ENCODE results near the gene HS3ST3B1. TPM values are rescaled to one million over a fixed set of nuclear protein-coding genes. Genes with fewer than 3 reads are reported as not detected.

Gene HS3ST3B1
- total RNA-seq, 2 donors from 2014 or later: 0.73 to 1.7 TPM

DNA sequence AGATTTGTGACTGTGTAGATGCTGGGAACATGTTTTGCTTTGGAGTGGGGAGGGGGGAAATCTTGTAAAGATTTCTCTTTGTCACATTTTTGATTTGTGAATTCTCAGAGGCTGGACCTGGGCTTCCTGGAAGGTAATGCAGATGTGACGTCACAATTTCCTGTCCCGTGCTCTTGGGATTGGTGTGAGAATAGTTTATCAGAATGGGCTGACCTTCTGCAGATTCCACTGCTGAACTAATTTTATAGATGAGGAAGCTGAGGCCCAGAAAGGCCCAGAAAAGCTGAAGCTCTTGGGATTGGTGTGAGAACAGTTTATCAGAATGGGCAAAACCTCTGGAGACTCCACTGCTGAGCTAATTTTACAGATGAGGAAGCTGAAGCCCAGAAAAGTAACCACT lies 34.0 kb downstream of the HS3ST3B1 start:
- DNase-seq: no peak
- no peak for ATAC-seq
- intact Hi-C loops (cut with DNase I, micrococcal nuclease): no loop called here

DNA sequence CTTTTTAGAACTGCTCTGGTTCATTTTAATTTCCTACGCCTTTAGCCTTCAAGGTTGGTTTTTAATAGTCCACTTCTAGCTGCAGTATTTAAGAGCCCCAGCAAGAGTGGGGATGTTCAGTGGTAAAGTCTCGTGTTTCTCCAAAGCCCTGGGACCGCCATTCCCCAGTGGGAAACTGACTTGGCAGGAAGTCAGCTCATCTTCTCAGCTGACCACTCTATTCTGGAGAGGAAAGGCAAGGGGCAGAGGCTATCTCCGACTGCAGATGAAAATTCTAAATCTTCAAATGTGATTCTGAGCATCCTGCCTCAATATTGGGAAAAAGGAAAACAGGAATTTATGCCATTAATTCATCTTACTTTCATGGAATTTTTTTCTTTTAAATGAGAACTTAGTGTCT lies 35.5 kb downstream of the HS3ST3B1 start:
- DNase-seq (no peak), ATAC-seq (no peak)
- intact Hi-C loops (cut with DNase I, micrococcal nuclease): no loop called here

DNA sequence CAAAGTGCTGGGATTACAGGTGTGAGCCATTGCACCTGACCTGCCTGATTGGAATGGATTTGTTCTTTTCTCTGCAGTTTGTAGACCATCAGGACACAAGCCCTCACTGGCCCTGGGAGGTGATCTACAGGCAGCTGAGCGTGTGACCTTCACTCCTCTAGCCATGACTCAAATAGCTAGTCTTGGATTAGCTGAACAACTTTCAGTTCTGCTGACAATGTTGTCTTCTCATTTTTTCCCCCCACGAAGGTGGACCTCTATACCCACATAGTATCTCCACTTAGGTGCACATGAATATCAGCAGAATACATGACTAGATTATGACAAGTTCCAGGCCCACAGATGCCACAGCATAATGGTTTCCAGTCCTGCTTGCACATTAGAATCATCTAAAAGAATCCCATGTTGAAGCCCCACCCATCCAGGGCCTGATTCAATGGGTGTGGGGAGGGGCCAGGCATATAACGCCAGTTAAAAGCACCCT lies 36.8 kb downstream of the HS3ST3B1 start:
- intact Hi-C loops (cut with DNase I, micrococcal nuclease): no loop called here
- no peak for DNase-seq
- no peak for ATAC-seq

DNA sequence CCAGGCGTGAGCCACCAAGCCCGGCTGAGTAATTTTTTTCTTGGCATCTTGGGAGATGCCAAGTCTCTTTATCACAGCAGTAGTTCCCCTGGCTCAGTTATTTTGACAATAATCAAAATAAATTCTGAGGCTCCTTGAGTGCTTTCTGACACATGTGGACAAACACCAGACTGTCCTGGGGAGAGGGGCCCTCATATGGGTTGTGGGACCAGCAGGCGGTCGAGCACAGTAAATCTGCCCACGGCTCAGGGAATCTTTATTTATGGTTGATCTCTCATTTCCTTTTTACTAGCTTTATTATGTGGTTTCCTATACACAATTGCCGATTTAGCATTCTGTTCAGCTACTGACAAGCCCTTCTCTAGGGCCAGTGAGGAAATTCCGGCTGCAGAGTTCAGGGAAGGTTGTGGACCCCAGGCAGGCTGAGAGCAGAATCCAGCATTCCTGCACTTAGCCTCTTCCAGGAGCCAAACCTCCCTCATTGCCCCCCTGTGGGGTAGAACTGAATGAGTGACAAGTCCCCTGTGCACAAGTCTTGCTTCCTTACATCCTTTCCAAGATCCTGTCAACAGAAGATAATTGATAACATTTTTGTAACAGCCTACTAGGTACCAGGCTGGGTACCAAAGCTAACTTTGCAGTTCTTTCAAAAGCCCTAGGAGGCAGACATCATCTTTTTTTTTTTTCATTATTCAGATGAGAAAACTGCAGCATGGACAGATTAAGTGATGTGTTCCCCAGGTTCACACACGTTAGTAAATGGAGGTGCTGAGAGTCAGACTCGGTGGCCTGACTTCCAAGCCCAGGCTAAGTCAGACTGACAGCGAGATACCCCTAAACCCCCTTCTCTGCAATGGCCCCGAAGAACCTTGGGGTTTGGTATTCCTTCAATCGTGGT lies 40.2 kb downstream of the HS3ST3B1 start:
- no peak for DNase-seq
- ATAC-seq: no peak
- intact Hi-C loops (cut with DNase I, micrococcal nuclease): no loop called here

DNA sequence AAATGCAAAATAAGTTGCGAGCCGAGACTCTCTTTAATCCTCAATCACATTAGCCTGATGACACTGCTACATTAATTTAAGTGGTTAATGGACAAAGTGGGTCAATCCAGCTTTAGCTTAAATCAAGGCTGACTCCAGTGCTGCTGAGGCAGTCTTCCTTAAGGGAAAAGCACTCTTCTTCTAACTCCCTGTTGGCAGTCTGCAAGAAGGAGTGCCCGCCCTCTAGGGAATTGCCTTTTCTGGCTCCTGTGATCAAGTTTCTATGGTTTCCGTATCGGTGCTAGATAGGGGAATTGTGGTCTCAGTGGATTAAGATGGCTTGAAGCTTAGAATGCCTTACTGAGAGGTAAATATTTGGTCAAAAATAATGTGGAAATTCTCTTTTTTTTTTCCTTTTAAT lies 41.0 kb downstream of the HS3ST3B1 start:
- ATAC-seq: no peak
- DNase-seq: no peak
- intact Hi-C loops (cut with DNase I, micrococcal nuclease): no loop called here

DNA sequence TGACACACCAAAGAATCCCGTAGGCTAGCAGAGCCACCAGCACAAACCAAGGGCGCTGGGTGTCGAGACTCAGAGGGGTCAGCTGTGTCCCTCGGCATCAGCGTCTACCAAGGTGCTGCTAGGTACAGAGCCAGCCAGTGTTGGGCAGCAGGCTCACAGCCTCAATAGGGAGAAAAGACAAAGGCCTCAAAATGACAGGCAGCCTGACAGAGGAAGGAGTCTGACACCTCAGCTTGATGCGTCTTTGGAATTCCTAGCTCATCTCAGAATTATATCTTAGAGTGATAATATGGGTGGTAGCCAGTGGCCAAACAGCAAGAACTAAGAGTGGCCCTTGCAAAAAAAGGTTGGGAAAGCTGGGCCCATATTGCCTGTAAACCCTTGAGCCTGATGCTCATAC lies 45.9 kb downstream of the HS3ST3B1 start:
- intact Hi-C loops (cut with DNase I, micrococcal nuclease): no loop called here
- ATAC-seq (no peak), DNase-seq (no peak)

DNA sequence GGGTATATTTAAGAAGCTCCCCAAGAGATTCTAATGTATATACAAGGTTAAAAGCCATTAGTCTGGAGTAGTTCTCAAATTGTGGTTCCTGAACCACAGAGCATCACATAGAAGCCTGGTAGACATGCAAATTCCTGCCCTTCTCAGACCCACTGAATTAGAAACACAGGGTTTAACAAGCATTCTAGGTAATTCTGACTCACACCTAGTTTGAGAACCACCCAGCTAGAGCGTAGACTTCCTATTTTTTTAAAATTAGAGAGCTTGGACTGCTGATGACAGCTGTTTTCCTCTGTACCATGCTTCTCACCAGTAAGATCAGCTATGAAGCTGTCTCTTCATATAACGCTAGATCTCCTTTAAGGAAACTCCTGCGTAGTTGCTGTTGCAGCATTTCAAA lies 50.6 kb downstream of the HS3ST3B1 start:
- no peak for DNase-seq
- intact Hi-C loops (cut with DNase I, micrococcal nuclease): no loop called here
- ATAC-seq: no peak

DNA sequence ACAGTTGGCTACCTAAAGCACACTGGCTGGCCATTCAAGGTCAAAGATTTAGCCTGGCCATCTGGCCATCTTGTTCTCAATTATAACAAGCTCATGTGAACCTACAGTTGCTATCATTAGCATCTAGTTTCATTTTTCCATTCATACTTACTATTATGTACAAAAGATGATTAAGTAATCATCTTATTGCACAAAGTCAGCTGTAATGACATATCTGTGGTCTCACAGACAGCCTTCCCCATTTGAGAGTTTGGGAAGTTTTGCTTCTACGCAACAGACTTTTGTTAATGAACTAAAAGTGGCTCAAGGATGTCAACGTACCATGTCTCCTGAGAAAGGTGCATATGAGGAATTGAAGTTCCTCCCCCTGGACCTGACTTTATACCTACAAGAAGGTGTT lies 51.3 kb downstream of the HS3ST3B1 start:
- no peak for ATAC-seq
- DNase-seq: no peak
- intact Hi-C loops (cut with DNase I, micrococcal nuclease): no loop called here

DNA sequence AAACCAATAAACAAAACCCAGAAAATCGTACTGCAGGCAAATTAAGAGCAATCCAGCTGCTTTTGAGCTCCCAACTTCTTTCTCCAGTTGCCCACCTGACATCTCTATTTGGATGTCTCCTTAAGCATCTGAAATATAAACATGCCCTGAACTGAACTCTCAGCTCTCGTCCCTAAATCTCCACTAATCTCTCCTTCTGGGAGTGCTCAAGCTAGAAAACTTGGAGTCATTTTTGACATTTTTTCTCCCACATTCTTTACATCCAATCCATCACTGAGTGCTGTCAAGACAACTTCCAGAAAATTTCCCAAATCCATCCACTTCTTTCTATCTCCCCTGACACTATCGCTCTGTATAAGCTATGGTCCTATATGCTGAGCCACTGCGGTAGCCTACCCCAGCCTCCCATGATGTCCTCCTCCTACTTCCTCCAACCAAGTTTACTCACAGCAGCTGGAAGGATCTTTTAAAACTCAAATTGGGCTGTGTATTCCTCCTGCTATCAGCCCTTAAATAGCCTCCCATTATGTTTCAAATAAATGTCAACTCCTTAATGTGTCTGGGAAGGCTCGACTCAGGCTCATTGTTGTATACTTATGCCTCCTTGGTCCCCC lies 53.1 kb downstream of the HS3ST3B1 start:
- DNase-seq (no peak), ATAC-seq (no peak)
- intact Hi-C loops (cut with DNase I, micrococcal nuclease): no loop called here

DNA sequence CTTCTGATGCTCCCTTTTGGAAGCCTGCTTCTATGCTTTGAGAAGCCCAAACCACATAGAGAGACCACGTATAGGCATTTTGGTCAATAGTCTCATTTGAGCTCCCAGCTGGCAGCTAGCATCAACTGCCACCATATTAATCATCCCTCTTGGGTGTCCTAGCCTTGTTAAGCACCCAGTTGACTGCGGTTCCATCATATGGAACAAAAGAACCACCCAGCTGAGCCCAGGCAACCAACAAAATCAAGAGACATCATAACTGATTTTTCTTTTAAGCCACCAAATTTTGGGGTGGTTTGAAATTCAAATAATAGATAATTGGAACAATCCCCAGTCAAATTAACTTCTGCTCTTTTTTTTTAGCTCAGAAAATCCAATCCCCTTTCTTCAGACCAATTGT lies 53.9 kb downstream of the HS3ST3B1 start:
- intact Hi-C loops (cut with DNase I, micrococcal nuclease): no loop called here
- no peak for ATAC-seq
- DNase-seq: no peak

DNA sequence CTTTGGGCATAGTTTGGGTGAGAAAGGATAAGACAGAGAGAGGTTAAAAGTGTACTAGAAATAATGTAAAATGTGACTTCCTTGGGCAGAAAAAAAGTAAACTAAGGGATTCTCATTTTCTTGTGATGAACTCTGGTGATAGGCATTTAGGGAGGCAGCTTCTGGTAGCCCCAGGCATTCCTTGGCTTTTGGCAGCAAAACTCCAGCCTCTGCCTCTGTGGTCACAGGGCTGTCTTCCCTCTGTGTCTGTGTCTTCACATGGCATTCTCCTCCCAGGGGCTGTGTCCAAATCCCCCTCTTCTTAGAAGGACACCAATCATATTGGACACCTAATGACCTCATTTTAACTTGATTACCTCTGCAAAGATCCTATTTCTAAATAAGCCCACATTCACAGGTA lies 54.7 kb downstream of the HS3ST3B1 start:
- intact Hi-C loops (cut with DNase I, micrococcal nuclease): no loop called here
- no peak for ATAC-seq
- DNase-seq: no peak

DNA sequence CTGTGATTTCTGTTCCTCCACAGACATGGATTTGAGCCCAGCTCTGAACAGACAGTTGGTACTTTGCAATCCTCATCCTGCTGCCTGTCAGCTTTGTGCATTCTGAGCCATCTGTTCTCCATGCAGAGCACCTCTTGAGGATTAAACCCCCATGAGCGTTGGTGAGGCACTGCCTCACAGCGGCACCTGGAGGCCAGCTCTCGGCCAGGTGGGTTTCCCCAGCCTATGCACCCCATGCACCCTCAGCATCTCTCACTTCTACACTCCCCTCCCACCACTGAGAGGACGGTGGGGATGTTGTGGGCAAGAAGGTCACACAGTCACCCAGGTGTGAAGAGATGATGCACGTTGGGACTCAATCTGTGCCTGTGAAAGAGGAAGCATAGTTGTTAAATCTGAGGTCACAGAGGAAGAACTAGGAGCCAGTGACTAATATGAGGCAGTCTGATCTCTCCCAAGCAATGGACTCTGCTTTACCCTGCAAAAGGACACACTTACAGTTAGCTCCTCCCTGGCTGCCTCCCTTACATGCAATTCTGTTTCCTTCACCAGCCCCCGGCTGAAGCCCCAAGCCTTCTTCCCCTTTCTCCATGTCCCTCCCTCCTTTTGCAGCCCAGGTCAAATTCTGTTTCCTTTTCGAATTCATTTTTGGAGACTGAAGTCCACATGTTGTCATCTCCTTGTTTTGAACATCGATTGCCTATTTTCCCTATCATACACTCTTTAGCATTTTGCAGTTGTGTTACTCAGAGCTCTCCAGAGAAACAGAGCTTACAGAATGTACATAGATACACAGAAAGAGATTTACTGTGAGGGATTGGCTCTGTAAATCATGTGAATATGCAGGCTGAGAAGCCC lies 58.5 kb downstream of the HS3ST3B1 start:
- no peak for DNase-seq
- peak; percentile 19 for ATAC-seq
- intact Hi-C loops (cut with DNase I, micrococcal nuclease): no loop called here

DNA sequence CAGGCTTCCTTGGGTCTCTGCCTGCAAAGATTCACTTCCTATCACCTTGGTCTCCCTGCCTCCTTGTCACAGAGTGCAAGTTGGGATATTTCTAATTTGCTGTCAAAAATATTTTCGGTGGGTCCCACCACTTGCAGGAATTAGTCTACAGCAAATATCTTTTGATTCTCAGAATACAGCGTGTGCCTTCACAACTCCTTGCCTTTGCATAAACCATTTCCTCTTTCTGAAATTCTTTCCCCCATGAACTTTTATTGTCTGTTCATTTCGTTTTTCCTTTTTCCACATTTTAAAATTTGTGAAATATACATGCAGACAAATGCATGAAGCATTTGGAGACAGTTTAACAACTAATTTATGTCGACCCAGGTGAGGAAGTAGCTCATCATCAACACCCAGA lies 60.0 kb downstream of the HS3ST3B1 start:
- DNase-seq: no peak
- intact Hi-C loops (cut with DNase I, micrococcal nuclease): no loop called here
- ATAC-seq: no peak

DNA sequence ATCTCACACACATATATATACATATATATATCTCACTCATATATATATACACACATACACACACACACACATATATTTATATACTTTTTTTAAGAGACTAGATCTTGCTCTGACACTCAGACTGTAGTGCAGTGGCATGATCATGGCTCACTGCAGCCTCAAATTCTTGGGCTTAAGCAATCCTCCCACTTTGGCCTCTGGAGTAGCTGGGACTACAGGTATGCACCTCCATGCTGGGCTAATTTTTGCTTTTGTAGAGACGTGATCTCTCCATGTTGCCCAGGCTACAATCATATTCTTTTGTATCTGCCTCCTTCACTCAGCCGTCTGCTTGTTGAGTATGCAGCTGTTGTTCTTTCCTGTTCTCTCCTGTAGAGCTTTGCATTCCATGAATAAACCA lies 60.6 kb downstream of the HS3ST3B1 start:
- no peak for DNase-seq
- ATAC-seq: no peak
- intact Hi-C loops (cut with DNase I, micrococcal nuclease): no loop called here

DNA sequence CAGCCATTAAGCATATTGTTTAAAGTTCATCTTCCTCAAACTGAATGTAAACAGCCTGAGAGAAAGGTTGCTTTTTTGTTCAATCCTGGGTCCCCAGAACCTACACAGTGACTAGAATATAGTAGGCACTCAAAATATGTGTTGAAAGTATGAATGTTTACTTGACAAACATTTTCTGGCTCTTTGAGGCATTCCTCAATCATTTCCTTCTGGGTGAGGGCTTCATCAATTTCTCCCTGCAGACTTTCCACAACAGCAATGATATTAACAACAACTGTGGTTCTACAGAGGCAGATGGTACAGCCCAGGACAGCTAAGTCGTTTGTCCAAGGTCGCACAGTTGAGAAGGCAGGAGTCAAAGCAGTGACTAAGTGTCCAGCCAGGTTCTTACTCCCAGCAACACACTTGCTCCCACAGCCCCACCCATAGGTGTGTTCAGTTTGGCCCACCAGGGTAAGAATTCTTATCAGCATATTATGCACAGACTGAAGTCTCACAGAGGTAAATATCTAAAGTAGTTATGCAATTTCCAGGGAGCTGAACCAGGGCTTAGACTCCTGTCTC lies 61.1 kb downstream of the HS3ST3B1 start:
- DNase-seq: no peak
- ATAC-seq: no peak

DNA sequence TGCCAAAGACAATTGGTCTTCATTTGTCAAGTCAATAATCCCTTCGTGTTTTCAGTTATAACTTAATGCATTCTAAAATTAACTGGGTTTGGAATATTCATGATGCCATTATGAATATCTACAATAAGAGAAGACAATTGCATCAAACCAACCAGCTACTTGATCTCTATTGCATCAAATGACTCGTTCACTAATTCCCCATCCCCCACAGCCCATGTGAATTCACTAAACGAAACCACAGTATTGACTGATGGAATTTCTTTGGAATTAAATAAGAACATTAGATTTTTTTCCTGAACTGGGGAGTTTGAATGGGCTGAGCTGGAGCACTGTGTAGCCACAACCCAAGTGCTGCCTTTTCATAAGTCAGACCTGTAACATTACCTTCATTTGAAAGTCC lies 65.3 kb downstream of the HS3ST3B1 start:
- ATAC-seq: no peak
- no peak for DNase-seq
- intact Hi-C loops (cut with DNase I, micrococcal nuclease): no loop called here

More for the DNA sequence above, 61.1 kb downstream of the HS3ST3B1 start:
- intact Hi-C loops (cut with DNase I, micrococcal nuclease): no loop called here

DNA sequence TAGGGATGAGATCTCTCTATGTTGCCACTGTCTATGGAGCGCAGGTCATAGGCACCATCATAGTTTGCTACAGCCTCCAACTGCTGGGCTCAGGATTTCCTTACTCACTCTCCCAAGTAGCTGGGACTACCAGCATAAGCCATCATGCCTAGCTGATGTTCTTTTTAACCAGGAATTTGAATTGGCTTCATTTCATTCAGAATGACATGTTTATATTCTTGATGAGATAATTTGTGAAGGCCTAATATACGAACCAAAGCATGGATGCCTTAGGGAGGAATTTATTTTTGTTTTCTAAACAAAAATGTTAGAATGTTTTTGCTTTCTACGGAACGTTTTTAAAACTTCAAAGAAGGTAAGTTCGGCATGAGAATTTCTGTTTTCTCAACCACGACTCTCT lies 71.6 kb downstream of the HS3ST3B1 start:
- ATAC-seq: no peak

DNA sequence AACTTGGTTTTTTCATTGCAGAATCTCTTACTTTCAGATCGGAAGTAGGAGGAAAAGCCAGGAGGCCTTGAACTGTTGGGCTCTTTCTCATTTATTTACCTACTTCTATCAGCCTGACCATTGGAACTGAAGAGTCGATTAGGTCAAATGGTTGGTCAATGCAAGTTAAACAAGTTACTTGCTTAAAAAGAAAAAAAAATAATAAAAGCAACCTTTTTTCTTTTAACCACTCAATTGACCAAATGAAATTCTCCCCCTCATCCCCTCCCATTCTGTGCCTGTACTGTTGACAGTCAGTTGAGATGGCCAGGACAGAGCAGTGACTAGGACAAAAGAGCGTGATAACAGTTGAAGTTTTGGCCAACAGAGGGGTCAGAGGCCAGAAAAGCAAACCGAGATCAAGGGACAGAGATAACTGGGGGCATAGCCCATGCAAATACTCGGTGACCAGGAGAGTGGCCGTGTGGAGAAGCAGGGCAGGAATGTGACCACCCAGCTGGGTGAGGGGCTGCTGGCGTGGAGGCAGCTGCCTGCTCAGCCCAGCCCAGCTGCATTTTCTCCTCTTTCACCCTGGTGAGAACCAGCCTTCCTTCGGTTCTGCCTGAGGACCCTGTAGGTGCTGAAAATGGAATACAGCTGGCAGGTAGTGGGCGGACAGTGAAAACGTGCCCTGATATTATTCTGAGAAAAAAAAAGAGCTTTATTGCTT lies 72.2 kb downstream of the HS3ST3B1 start:
- intact Hi-C loops (cut with DNase I, micrococcal nuclease): no loop called here
- no peak for ATAC-seq
- DNase-seq: no peak

More for the DNA sequence above, 71.6 kb downstream of the HS3ST3B1 start:
- intact Hi-C loops (cut with DNase I, micrococcal nuclease): no loop called here
- DNase-seq: no peak

All from left colon (tissue), 2 donors.